Stimulated activated CD8-positive, alpha-beta memory T cell treated with anti-CD3 and anti-CD28 coated beads, Interleukin-7, amount 100 ng/mL, for 1 hour (primary cell): ENCODE measurements around the gene PRTN3.

Source experiments
- DNase-seq, 2 donors: peaks; one replicate each; pipeline ENCODE4 v3.0.0-alpha.2; 2020; ENCODE audit warnings: low read depth in 2 of 2

PRTN3 gene, protein sequence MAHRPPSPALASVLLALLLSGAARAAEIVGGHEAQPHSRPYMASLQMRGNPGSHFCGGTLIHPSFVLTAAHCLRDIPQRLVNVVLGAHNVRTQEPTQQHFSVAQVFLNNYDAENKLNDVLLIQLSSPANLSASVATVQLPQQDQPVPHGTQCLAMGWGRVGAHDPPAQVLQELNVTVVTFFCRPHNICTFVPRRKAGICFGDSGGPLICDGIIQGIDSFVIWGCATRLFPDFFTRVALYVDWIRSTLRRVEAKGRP

DNA sequence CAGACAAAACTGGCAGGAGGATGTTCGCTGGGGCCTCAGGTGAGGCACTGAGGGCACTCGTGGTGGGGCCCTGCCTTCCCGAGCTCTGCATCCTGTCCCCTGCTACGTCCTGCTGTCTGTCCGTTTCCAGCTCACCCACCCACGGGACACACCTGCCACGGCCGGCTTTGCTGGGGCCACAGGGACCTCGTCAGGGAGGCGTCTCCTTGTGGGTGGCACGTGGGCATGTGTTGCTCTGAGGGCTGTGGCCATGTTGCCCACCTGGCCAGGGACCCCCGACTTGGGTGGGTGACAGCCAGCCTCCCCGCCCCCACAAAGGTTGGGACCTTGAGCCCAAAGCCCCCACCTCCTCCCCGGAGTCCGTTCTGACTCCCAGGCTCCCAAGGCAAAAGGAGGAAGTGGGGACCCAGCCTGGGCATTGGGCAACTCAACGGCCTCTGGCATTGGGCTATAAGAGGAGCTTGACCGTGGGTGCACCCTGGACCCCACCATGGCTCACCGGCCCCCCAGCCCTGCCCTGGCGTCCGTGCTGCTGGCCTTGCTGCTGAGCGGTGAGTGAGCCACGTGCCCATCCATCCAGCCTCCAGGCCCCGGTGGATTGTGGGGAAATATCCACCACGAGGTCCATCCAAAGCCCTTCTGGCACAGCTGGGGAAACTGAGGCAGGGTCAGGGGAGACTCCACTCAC is at the start of gene PRTN3:
Gene PRTN3 (plus strand): TSS at position 481 of the 688 bp plus-strand sequence. CDS start 10 bp downstream, at position 491.
- no peak for DNase-seq

DNA sequence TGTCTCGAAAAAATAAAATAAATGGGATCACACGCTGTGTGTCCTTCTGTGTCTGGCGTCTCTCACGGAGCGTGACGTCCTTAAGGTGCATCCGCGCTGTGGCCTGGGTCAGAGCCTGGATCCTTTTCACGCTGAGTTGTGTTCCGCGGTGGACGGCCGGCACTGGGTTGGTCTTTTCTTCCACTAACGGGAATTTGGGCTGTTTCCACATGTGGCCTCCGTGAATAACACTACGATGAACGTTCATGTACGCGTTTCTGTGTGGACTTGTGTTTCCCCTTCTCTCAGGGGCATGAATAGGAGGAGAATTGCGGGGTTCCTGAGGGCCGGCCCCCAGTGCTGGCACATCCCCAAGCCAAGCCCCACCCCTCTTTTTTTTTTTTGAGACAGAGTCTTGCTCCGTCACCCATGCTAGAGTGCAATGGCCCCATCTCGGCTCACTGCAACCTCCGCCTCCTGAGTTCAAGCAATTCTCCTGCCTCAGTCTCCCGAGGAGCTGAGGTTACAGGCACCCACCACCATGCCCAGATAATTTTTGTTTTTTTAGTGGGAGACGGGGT is 49.7 kb upstream of the PRTN3 start:
- no peak for DNase-seq

DNA sequence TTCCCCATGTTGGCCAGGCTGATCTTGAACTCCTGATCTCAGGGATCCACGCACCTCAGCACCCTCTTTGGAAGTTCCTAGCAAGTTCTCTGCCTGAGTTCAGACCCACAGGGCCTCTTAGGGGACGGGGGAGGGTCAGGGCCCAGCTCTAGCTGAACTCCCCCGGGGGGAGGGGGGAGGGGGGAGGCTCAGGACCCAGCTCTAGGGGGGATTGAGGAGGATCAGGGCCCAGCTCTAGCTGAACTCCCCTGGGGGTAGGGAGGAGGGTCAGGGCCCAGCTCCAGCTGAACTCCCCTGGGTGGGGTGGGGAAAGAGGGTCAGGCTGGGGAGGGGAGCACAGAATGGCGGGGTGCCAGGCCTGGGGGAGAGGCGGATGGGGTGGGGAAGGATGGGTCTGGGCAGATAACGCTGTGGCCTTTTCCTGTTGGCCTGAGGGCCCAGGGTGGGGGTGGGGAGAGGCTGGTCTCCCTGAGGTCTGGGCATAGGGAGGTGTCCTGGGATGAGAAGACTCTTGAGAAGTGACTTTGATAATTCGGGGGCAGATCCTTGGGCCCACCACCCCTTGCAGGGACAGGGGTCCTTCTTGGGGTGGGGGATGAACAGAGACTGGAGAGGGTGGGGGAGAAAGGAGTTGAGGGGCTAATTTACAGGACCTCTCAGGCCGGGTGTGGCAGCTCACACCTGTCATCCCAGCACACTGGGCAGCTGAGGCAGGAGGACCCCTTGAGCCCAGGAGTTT is 49.1 kb upstream of the PRTN3 start:
- DNase-seq = no peak

DNA sequence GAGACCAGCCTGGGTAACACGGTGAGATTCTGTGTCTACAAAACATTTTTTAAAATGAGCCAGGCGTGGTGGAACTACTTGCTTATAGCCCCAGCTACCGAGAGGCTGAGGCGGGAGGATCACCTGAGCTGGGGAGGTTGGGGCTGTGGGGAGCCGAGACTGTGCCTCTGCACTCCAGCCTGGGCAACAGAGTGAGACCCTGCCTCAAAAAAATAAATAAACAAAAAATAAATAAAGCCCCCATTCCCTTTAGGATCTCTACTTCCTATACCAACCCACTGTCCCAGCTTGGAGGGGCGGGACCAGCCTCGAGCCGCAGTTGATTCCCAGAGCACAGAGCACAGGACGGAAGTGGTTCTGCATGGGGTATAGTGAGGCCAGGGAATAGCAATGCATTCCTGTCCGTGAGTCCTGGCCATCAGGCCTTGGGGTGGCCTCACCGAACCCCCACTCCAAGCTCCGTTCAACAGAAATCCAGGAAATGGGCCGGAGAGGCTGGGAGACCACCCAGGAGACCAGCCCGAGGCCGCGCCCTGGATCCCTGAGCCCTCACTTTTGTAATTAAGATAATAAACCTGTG is 48.4 kb upstream of the PRTN3 start:
- no peak for DNase-seq

DNA sequence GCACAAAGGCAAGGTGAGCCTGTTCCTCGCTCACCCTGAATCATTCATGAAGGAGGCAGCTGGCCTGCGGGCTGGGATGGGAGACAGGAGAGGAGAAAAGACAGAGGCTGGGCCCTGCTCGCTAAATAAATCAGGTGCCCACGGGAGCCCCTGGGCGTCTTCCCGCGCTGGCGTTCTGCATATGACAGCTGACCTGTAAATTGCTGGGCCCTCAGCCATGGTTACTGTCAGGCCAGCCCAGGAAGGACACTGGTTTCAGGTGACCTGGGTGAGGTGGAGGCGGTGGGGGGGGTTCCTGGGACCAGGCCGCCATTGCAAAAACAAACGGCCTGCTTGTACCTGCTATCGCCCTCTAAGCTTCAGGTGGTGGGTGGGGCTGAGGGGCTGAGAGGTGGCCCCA is 47.0 kb upstream of the PRTN3 start:
- no peak for DNase-seq

DNA sequence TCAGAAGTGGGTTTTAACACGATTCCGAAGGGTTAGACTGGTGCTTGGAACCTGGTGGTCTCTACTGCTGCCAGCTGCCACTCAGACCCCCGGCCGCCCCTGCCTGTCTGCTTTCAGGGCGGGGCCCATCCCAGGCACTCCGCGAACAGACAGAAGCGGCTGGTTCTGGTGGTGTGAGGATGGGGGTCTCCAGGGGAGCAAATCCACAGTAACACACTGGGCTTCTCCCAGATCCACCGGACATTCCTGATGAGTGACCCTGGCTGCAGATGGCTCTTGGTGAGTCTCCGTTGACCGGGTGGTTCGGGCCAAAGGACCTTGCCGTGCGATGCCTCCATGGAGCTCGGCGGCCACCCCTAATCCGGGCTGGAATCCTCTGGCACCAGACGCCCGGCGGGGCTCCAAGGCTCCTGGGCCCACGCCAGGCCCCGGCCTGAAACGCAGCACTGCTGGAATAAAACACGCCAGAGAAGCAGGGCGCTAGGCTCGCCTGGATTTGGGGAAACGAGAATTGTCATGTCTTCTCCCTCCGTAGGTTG is 45.7 kb upstream of the PRTN3 start:
- no peak for DNase-seq

DNA sequence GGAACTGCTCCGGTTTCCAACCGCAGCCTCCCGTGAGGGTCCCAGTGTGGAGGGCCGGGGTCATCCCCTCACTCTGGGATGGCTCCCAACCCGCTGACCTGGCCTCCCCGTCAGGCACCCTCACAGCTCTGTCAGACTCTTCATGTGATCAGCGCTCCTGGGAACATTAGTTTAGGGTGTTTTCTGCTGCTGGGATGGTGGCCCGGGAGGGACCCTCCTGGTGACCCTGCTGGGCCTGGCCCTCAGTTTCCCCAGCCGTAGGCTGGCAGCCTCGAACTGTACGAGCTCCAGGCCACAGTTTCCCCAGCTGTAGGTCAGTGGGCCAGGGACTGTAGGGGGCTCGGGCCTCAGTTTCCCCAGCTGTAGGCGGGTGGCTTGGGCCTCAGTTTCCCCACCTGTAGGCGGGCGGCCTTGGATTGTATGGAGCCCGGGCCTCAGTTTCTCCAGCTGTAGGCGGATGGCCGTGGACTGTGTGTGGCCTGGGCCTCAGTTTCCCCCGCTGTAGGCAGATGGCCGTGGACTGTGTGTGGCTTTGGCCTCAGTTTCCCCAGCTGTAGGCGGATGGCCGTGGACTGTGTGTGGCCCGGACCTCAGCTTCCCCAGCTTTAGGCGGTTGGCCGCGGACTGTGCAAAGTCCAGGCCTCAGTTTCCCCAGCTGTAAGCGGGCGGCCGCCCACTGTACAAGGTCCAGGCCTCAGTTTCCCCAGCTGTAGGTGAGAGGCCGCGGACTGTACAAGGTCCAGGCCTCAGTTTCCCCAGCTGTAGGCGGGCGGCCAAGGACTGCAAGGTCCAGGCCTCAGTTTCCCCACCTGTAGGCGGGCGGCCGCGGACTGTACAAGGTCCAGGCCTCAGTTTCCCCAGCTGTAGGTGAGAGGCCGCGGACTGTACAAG is 44.9 kb upstream of the PRTN3 start:
- DNase-seq = no peak

DNA sequence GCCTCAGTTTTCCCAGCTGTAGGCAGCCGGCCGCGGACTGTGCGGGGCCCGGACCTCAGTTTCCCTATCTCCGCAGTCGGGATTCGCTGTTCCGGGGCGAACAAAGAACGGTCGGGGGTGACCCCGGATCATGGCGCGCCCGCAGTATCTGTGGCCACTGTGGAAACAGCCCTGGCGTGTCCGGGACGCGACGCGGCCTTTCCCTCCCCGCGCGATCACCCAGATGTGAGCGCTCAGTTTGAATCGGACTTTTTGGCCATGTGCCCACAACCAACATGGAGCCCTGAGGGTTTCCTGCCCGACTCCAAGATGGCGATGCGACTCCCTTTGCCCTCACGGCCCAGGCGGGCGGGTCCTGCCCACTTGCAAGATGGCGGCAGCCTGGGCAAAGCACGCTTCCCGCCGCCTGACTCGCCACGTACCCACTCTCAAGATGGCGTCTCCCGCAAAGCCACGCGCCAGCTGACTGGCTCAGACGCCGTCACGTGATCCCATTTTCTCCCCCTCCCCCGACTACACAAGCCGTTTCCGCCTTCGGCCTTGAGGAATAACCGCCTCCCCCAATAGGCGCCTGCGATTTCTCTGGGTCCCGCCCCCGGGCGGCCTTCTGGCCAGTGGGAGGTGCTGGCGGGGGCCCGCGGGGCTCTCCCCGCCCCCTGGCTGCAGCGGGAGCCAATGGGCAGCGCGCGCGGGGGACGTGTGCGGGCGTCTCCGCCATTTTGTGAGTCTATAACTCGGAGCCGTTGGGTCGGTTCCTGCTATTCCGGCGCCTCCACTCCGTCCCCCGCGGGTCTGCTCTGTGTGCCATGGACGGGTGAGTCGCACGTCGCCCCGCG is 43.9 kb upstream of the PRTN3 start, which contains the start of gene PTBP1:
Gene PTBP1 (plus strand): TSS at position 761 of the 836 bp plus-strand sequence. CDS start 46 bp downstream, at position 807.
- DNase-seq = peak; percentile 98

DNA sequence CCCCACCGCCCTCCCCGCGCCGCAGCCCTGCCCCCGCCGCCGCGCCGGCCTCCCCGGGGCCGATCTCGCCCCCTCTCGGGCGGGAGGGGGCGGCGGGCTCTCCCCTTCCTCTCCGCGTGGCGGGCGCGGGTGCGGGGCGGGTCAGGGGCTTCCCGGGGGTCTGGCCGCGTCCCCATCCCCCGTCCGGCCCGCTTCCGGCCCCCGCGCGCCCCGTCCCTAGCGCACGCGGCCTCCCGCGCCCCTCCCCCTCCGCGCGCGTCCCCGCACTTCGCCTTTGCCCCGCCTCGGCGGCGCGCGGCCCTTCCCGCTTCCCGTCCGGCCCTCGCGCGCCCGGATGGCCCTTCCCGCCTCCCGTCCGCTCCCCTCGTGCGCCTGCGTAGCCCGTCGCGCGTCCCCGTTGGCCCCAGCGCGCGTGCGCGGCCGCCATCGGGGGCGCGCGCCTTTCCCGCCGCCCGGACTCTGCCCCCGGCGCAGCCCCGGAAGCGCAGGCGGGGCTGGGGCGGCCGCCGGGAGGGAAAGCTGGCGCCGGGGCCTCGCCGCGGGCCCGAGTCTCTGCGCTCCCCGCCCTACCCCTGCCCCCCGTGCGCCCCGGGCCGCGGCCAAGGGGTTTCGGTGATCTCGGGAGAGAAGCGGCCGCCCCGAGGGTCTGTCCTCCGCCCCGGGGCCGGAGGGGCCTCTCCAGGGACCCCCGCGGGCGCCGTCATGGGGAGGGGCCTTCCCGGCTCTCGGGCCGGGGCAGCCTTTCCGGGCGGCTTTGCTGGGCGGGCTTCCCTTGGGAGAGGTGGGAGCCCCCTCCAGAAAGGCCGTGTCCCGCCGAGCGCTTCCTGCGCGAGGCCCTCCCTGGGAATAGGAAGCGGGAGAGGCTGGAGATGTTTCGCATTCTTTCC is 43.0 kb upstream of the PRTN3 start:
- DNase-seq = peak; percentile 69 to 72

DNA sequence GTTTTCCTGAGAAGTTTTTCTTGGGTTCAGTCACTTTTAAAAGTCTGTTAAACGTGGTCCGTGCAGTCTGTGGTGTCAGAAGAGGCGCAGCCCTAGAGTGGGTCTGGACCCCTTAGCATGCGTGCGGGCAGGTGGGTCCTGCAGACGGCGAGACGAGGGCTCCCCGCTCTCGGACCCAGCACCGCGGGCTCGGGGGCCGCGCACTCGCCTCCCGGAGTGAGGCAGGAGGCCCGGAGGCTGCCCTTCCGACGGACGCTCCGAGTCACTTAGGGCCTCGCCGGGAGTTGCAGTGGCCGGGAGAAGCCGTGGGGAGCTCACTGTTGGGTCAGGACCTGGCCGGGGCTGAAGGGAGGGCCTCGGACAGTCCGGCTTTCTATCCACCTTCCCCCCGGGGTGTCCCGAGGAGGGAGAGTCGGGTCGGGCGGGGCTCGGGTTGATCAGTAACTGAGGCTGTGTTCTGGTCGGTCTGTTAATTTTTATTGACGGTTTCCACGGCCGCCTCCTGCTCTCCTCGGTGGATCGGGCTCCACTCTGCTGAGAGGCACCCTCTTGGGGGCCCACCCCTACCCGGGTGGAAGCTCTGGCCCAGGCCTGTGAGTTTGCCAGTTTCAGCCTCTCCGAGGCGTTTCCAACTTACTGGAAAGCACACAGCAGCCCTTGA is 42.3 kb upstream of the PRTN3 start:
- no peak for DNase-seq

DNA sequence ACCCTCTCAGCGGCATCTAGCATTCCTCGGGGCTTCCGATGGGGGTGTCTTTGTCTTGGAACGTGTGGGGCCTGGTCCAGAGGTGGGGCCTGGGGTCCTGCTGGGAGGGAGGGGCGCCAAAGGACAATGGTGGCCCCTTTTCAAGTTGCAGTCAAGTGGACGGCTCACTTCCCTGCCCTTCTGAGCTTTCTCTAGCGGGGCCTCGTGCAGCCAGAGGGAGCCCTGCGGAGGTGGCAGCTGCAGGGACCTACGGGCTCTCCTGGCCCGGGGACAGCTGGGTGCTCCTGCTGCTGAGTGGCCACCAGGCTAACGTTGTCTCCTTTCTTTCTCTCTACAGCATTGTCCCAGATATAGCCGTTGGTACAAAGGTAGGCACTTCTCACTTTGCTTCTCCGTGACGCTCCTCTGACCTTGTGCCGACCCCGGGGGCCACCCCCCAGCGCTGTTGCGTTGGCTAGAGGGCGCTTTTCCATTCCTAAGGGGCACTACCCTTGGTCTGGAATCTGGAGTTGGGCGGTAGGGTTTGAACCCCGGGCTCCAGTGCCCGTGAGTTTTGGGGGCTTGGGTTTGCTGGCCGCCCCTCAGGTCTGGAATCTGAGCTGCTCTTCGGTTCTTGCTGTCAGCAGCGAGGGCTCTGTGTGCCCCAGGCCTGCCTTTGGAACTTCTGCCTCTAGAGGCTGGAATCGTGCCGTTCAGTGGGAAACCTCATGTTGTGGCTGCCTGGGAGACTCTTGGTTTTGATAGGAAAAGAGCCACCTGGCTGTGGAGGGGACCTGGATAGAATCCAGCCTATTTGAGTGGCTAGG is 41.5 kb upstream of the PRTN3 start:
- DNase-seq = no peak

DNA sequence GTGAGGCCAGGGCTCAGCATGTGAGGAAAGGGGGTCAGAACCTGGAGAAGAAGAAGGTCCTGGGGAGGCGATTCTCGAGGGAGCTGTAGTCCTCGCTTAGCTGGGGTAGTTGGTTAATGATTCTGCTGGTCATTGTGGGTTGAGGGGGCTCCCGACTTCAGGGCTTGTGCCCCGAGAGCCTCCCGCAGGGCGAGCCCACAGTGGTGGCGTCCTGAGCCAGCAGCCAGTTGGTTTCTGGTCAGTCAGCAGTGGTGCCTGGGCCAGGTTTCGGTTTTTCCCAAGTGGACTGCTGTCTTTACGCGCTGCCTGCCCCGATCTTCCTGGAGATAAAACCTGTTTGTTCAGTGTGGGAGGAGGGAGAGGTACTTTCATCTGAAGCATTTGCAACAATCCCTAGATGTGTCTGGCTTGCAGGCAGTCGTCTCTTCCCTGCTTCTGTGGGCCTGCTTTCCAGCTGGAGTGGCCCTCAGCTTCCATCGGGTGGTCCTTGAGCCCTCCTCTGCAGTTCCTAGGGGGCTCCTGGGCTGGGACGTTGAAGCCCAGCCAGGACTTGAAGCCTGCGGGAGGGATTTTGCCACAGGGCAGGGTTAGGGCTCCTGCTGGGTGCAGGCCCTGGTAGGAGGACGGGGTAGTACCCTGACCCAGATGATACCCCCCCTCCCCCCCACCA is 40.3 kb upstream of the PRTN3 start:
- DNase-seq = no peak

DNA sequence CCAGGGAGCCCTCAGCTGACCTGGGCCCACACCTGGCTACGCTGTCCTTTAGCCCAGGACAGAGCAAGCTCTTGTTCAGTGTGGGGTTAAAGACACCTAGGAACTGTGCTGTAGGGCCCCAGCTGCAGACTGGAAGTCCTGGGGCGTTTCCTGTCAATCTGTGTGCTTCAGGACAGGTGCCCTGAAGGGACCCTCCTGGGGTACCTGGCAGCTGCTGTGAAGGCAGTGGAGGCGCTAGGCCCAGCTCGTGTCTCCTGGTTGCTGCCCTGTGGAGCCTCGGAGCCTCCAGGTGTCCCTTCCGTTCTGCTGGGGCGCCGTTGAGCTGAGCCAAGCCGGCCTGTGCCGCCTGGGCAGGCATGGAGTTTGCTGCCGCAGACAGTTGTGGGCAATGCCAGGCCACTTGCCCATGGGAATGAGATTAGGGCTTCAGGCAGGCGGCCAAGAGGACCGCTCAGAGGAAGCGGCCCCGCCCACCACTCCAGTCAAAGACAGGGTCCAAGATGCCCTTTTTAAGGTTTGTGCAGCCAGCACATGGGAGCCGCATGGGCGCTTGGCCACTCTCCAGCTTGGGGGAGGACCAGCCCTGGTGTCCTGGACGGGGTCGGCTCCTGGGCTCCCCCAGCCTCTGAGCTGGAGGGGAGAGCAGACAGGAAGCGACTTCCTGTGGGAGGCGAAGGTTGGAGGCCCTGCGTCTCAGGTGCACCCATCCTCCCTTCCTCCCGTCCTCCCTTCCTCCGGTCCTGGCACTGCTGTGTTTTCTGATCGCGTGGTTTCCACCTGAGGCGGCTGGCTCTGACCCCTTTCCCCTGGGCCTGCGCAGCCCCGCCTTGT is 39.6 kb upstream of the PRTN3 start:
- DNase-seq = no peak

DNA sequence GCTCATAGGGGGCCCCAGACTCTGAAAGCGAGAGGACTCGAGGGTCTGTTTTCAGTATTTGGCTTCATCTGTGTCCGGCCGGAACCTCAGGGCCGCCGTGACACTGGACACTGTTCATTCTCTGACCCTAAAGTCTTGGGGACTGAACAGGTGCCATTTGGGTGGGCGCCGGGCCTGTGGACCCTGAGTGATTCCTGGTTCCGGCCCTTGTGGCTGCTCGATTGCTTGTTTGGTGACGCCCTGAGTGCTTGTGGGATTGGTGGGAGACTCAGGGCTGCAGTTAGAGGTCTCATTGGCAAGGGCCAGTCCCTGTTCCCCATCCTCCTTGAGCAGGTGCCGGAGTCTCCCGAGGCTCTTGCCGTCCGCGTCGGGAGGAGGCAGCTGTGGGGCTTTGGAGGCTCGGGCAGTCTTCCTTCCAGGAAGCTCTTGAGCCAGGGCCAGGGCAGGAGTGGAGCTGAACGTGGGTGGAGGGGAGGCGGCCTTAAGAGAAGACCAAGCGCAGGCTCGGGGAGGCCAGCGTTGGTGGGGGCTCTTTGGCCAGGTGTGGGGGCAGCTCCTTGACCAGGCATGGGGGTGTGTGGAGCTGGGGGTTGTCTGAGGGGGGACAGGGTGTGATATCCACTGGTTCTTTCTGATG is 38.8 kb upstream of the PRTN3 start:
- no peak for DNase-seq

DNA sequence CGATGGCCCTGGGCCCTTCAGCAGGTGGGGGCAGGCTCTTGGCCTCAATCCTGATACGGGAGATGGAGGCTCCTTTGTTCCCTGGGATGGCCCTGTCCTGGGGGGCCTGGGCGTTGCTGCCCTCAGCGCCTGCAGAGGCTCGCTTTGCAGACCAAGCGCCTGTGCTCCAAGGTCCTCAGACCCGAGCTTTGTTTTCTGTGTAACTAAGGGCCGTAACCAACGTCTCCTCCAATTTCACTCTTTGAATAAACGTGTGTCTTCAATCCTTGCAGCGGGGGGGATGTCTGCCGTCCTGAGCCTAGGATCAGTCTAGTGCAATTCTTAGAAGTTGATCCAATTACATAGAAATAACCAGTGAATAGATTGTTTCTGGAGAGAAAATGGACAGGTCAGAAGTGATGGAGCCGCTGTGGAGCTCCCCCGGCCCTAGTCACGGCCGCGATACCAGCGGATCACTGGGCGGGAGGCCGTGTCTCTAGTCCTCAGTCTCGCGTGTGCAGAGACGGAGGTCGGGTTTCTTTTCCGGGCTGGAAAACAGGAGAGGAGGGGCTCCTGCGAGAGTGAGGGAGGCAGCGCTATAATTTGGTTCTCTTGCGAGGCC is 38.2 kb upstream of the PRTN3 start:
- no peak for DNase-seq
